Neural cell (in vitro differentiated cells): ENCODE data around the gene SIX2. TPM values are rescaled to one million over a fixed set of nuclear protein-coding genes. Genes with fewer than 3 reads are reported as not detected.

Experiments
- H2AFZ ChIP-seq: fragments of 200-600, 300-800 bp; sonication (generic), shearing (Covaris generic); 2 replicates; pipeline ENCODE4 v1.6.0; 2014; ENCODE audit warnings: low read depth, mild to moderate bottlenecking, antibody characterized with exemption, low read length, moderate library complexity
- H3F3A ChIP-seq: fragments of 200-600 bp; shearing (Covaris generic); 2 replicates; pipeline ENCODE4 v1.6.1; 2016; ENCODE audit warnings: mild to moderate bottlenecking, moderate library complexity, mixed read lengths, antibody characterized with exemption, low read length; ENCODE audit not compliant: insufficient read depth, poor library complexity, severe bottlenecking
- H3K27ac ChIP-seq: fragments of 200-600, 300-800 bp; sonication (generic), shearing (Covaris generic); 2 replicates; pipeline ENCODE4 v1.5.1; 2014; ENCODE audit warnings: mild to moderate bottlenecking, low read length, moderate library complexity
- H3K27me3 ChIP-seq: fragments of 300-800, 200-600 bp; sonication (generic), shearing (Covaris generic); 2 replicates; pipeline ENCODE4 v1.6.0; 2014; ENCODE audit warnings: mild to moderate bottlenecking, low read depth, low read length, moderate library complexity; ENCODE audit not compliant: insufficient read depth
- H3K36me3 ChIP-seq: fragments of 300-800, 200-600 bp; sonication (generic), shearing (Covaris generic); 2 replicates; pipeline ENCODE4 v1.5.1; 2014; ENCODE audit warnings: mild to moderate bottlenecking, antibody characterized with exemption, low read length, moderate library complexity; ENCODE audit not compliant: insufficient read depth
- H3K4me2 ChIP-seq: fragments of 300-800, 200-600 bp; sonication (generic), shearing (Covaris generic); 2 replicates; pipeline ENCODE4 v1.6.0; 2014; ENCODE audit warnings: mild to moderate bottlenecking, low read length
- H3K4me3 ChIP-seq: fragments of 300-800, 200-600 bp; sonication (generic), shearing (Covaris generic); 2 replicates; pipeline ENCODE4 v1.5.1; 2014; ENCODE audit warnings: mild to moderate bottlenecking, low read length, moderate library complexity
- H3K79me2 ChIP-seq: fragments of 200-600 bp; shearing (Covaris generic); replicated peaks from 2 replicates; pipeline ENCODE4 v1.6.0; 2014; ENCODE audit warnings: mild to moderate bottlenecking, low read length, moderate library complexity; ENCODE audit not compliant: insufficient read depth
- H3K9ac ChIP-seq: fragments of 300-800, 200-600 bp; sonication (generic), shearing (Covaris generic); 2 replicates; pipeline ENCODE4 v1.6.1; 2016; ENCODE audit warnings: mild to moderate bottlenecking, low read length, mixed read lengths
- H3K9me2 ChIP-seq: fragments of 200-600 bp; shearing (Covaris generic); 2 replicates; pipeline ENCODE4 v1.6.1; 2016; ENCODE audit warnings: mild to moderate bottlenecking, low read length, mixed read lengths; ENCODE audit not compliant: insufficient read depth
- H3K9me3 ChIP-seq: fragments of 200-600, 300-800 bp; sonication (generic), shearing (Covaris generic); 2 replicates; pipeline ENCODE4 v1.6.1; 2016; ENCODE audit warnings: mild to moderate bottlenecking, mixed run types, low read length, moderate library complexity, mixed read lengths
- H4K20me1 ChIP-seq: fragments of 200-600 bp; shearing (Covaris generic); 2 replicates; pipeline ENCODE4 v1.6.1; 2016; ENCODE audit warnings: mild to moderate bottlenecking, mixed run types; ENCODE audit not compliant: insufficient read depth
- EP300 ChIP-seq: fragments of 450-650 bp; conservative IDR thresholded peaks from 2 replicates; pipeline ENCODE4 v1.6.1; 2014; ENCODE audit warnings: antibody characterized with exemption, mild to moderate bottlenecking, moderate library complexity; ENCODE audit not compliant: poor library complexity, severe bottlenecking
- EZH2 ChIP-seq: fragments of 200-600, 300-800 bp; shearing (Covaris generic), sonication (generic); IDR thresholded peaks from 2 replicates; pipeline ENCODE4 v1.6.1; 2014; ENCODE audit warnings: antibody characterized with exemption, low read length, borderline replicate concordance, mild to moderate bottlenecking; ENCODE audit not compliant: insufficient read depth, poor library complexity, severe bottlenecking
- MXI1 ChIP-seq: fragments of 450-650 bp; conservative IDR thresholded peaks from 2 replicates; pipeline ENCODE4 v1.6.1; 2014; ENCODE audit warnings: antibody characterized with exemption, mild to moderate bottlenecking; ENCODE audit not compliant: poor library complexity, severe bottlenecking
- POLR2AphosphoS5 ChIP-seq: IDR thresholded peaks from 2 replicates; pipeline ENCODE4 v1.6.1; 2012
- RAD21 ChIP-seq: fragments of 450-650 bp; conservative IDR thresholded peaks from 2 replicates; pipeline ENCODE4 v1.6.1; 2014; ENCODE audit warnings: antibody characterized with exemption, mild to moderate bottlenecking, moderate library complexity
- SMC3 ChIP-seq: fragments of 450-650 bp; conservative IDR thresholded peaks from 2 replicates; pipeline ENCODE4 v1.6.1; 2014; ENCODE audit warnings: antibody characterized with exemption, mild to moderate bottlenecking, moderate library complexity; ENCODE audit not compliant: poor library complexity
- TAF1 ChIP-seq: IDR thresholded peaks from 2 replicates; pipeline ENCODE4 v1.6.1; 2012; ENCODE audit warnings: low read depth
- polyA plus RNA-seq: library from polyadenylated mRNA; depleted of rRNA; stranded (reverse); fragments of >200 nt; gene quantifications from 2 replicates; pipeline ENCODE4 v1.2.3, GENCODE V29; 2014
- TF ChIP-seq, protein P1 (sequence below): fragments of 450-650 bp; IDR thresholded peaks from 2 replicates; pipeline ENCODE4 v1.5.1; 2014; ENCODE audit warnings: antibody characterized with exemption, mild to moderate bottlenecking, moderate library complexity; ENCODE audit not compliant: poor library complexity, severe bottlenecking
- TF ChIP-seq, protein P2 (sequence below): IDR thresholded peaks from 2 replicates; pipeline ENCODE4 v1.6.1; 2012; ENCODE audit warnings: borderline replicate concordance

The SIX2 gene
- polyA plus RNA-seq, 1 donor from 2014 or later: 0.16 TPM

DNA sequence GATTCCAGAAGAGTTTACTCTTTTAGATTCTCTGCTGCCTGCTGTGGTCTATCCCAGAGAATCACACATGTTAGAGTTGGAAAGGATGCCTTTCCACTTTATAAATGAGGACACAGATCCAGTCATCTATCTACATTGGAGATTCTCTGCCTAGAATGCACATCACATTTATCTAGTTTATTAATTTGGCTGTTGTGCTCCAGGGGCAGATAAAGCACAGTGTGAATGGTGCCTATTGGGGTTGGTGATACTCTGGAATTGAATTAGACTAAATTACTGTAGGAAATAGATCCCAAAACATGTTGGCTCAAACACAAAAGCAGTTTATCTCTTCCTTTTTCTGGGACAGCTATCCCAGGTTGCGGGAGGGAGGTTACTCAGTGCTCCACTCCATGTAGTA lies 14.9 kb downstream of the SIX2 start:
- Histone ChIP-seq H3K36me3 (no peaks in the 10 kb centered on the region), H3K9me3 (no peaks in the 10 kb centered on the region), H3K4me2 (no peak overlapping the region), H3K9me2 (no peaks in the 10 kb centered on the region), H3K79me2 (no peaks in the 10 kb centered on the region), H3K4me3 (no peak overlapping the region), H2AFZ (no peak overlapping the region), H3K27me3 (peaks cover 16% of the 10 kb centered on the region), H3K27ac (no peak overlapping the region), H4K20me1 (no peaks in the 10 kb centered on the region), H3K9ac (no peak overlapping the region), H3F3A (no peaks in the 10 kb centered on the region)
- TF ChIP-seq SMC3 (no peak), EZH2 (no peak), POLR2AphosphoS5 (no peak), RAD21 (no peak), EP300 (no peak), TAF1 (no peak), MXI1 (no peak)
- TF ChIP-seq, protein P1, sequence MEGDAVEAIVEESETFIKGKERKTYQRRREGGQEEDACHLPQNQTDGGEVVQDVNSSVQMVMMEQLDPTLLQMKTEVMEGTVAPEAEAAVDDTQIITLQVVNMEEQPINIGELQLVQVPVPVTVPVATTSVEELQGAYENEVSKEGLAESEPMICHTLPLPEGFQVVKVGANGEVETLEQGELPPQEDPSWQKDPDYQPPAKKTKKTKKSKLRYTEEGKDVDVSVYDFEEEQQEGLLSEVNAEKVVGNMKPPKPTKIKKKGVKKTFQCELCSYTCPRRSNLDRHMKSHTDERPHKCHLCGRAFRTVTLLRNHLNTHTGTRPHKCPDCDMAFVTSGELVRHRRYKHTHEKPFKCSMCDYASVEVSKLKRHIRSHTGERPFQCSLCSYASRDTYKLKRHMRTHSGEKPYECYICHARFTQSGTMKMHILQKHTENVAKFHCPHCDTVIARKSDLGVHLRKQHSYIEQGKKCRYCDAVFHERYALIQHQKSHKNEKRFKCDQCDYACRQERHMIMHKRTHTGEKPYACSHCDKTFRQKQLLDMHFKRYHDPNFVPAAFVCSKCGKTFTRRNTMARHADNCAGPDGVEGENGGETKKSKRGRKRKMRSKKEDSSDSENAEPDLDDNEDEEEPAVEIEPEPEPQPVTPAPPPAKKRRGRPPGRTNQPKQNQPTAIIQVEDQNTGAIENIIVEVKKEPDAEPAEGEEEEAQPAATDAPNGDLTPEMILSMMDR: no peak
- TF ChIP-seq, protein P2, sequence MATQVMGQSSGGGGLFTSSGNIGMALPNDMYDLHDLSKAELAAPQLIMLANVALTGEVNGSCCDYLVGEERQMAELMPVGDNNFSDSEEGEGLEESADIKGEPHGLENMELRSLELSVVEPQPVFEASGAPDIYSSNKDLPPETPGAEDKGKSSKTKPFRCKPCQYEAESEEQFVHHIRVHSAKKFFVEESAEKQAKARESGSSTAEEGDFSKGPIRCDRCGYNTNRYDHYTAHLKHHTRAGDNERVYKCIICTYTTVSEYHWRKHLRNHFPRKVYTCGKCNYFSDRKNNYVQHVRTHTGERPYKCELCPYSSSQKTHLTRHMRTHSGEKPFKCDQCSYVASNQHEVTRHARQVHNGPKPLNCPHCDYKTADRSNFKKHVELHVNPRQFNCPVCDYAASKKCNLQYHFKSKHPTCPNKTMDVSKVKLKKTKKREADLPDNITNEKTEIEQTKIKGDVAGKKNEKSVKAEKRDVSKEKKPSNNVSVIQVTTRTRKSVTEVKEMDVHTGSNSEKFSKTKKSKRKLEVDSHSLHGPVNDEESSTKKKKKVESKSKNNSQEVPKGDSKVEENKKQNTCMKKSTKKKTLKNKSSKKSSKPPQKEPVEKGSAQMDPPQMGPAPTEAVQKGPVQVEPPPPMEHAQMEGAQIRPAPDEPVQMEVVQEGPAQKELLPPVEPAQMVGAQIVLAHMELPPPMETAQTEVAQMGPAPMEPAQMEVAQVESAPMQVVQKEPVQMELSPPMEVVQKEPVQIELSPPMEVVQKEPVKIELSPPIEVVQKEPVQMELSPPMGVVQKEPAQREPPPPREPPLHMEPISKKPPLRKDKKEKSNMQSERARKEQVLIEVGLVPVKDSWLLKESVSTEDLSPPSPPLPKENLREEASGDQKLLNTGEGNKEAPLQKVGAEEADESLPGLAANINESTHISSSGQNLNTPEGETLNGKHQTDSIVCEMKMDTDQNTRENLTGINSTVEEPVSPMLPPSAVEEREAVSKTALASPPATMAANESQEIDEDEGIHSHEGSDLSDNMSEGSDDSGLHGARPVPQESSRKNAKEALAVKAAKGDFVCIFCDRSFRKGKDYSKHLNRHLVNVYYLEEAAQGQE: no peak

DNA sequence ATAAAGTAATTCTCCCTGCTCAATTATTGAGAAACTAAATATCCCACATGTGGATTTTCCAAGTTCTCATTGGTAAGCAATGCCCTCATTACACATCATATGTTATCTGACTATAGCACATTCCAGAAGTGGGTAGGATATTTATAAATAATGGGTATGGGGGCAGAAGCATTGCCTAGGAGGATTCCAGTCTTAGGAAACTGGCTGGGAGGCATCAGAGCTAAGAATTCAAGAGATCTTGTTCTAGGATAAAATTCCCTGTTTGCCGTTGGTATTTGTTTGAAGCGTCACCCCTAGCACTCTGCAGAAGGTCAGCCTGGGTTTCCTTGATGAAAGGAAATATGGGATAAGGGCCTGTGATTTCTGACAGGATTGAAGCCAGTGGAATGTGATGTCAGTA lies 20.1 kb downstream of the SIX2 start:
- TF ChIP-seq, protein P1: no peak
- TF ChIP-seq MXI1: no peak
- no peak for TF ChIP-seq TAF1
- TF ChIP-seq, protein P2: no peak
- TF ChIP-seq EP300: no peak
- no peak for TF ChIP-seq EZH2
- TF ChIP-seq POLR2AphosphoS5: no peak
- Histone ChIP-seq H3K4me3 (no peak overlapping the region), H3K9ac (no peak overlapping the region), H3K4me2 (no peak overlapping the region), H3K79me2 (no peaks in the 10 kb centered on the region), H3K9me2 (no peaks in the 10 kb centered on the region), H4K20me1 (no peaks in the 10 kb centered on the region), H2AFZ (no peak overlapping the region), H3K27ac (no peak overlapping the region), H3K9me3 (peaks cover 6% of the 10 kb centered on the region), H3K27me3 (no peaks in the 10 kb centered on the region), H3F3A (no peaks in the 10 kb centered on the region), H3K36me3 (no peaks in the 10 kb centered on the region)
